GM12892 (cell line): ENCODE data around the gene NAA80.
"Not testable (repeated sequence)": the region's sequence is repeated elsewhere in the genome, so short reads cannot be mapped to it uniquely, and the experiment has no call there.

Experiments
- POLR2A ChIP-seq: IDR thresholded peaks from 2 replicates; pipeline ENCODE4 v1.6.1; 2011; ENCODE audit warnings: low read depth, low read length, control low read depth
- POLR2AphosphoS5 ChIP-seq: IDR thresholded peaks from 2 replicates; pipeline ENCODE4 v1.6.1; 2011; ENCODE audit warnings: low read depth, low read length, control low read depth
- TAF1 ChIP-seq: IDR thresholded peaks from 2 replicates; pipeline ENCODE4 v1.6.1; 2011; ENCODE audit warnings: low read depth, mild to moderate bottlenecking, control low read depth, low read length, borderline replicate concordance

DNA sequence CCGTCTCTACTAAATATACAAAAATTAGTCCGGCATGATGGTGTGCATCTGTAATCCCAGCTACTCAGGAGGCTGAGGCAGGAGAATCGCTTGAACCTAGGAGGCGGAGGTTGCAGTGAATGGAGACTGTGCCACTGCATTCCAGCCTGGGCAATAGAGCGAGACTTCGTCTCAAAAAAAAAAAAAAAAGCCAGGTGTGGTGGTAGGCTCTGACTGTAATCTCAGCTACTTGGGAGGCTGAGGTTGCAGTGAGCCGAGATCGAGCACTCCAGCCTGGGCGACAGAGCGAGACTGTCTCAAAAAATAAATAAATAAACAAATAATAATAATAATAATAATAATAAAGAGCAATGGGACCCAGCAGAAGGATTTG, 26.7 kb downstream of the NAA80 start:
- TF ChIP-seq POLR2A, POLR2AphosphoS5, TAF1: not testable (repeated sequence)
